Adrenal gland (tissue), 12 donors: Measurements from ENCODE around the gene TAOK2. TPM values are rescaled to one million over a fixed set of nuclear protein-coding genes. Genes with fewer than 3 reads are reported as not detected.
A peak's percentile ranks its signal among the peaks of the same experiment; 100 is the strongest.

Experiments used
- DNase-seq, 7 donors: peaks; one replicate each; pipeline ENCODE4 v3.0.0-alpha.2; 2019 to 2020
- H3K27ac ChIP-seq, 5 donors: fragments of 200-600 bp; sonication (generic) in 4 of 5; 1 replicate in 3 of 5; 2 replicates in 2 of 5; pipeline versions ENCODE4 v1.5.1 to v1.8.0; 2016 to 2020; ENCODE audit warnings: mild to moderate bottlenecking in 1 of 5
- H3K27me3 ChIP-seq: fragments of 200-600 bp; 2 replicates; pipeline ENCODE4 v1.8.0; 2021
- H3K36me3 ChIP-seq, 2 donors: fragments of 200-600 bp; replicated peaks in 1 of 2; 1 replicate in 1 of 2; 2 replicates in 1 of 2; pipeline versions ENCODE4 v1.5.1 to v1.8.0; 2018 to 2022
- H3K4me1 ChIP-seq, 2 donors: fragments of 200-600 bp; replicated peaks in 1 of 2; 1 replicate in 1 of 2; 2 replicates in 1 of 2; pipeline versions ENCODE4 v1.5.1 to v1.8.0; 2018 to 2021
- H3K4me3 ChIP-seq, 4 donors: fragments of 200-600 bp; sonication (generic) in 3 of 4; one replicate each; pipeline ENCODE4 v1.5.1; 2016 to 2018
- H3K9me3 ChIP-seq, 3 donors: fragments of 200-600 bp; sonication (generic) in 1 of 3; replicated peaks in 1 of 3; 1 replicate in 2 of 3; 2 replicates in 1 of 3; pipeline versions ENCODE4 v1.5.1 to v1.8.0; 2016 to 2021
- CTCF ChIP-seq, 6 experiments: fragments of 450-650 bp in 4 of 6; fragments of 200-600 bp in 2 of 6; sonication (generic) in 1 of 6; IDR thresholded peaks; 1 replicate in 5 of 6; 2 replicates in 1 of 6; pipeline versions ENCODE4 v1.5.1 to v1.8.0; 2016 to 2021; ENCODE audit warnings: antibody characterized with exemption in 6 of 6, mild to moderate bottlenecking in 2 of 6, moderate library complexity in 1 of 6
- POLR2A ChIP-seq, 2 donors: fragments of 450-650 bp; IDR thresholded peaks; one replicate each; pipeline ENCODE4 v1.6.1; 2017; ENCODE audit warnings: antibody characterized with exemption in 2 of 2, mild to moderate bottlenecking in 2 of 2, moderate library complexity in 1 of 2
- WGBS, 4 donors: extraction: QIAGEN DNeasy Blood & Tissue Kit in 2 of 4; methylation state at CpG; one replicate each; pipeline versions ENCODE4 v1.1.5 to v1.1.7; 2013 to 2017; 5-methylcytosine and 5-hydroxymethylcytosine counted together
- intact Hi-C, 2 donors: fragments of 100-400 bp; cut with DNase I; formaldehyde crosslinking; loops; one replicate each; pipeline versions ENCODE4 v1.14.1 to v1.15.0; 2022 to 2023
- polyA plus RNA-seq, 3 donors: library from polyadenylated mRNA; stranded (reverse); fragments of 200-250 nt in 2 of 3; fragments of 350-450 nt in 1 of 3; fragmentation: Illumina TruSeq in 1 of 3; extraction: RNeasy Lipid Tissue Mini Kit (QIAGEN cat#74804) in 1 of 3; gene quantifications; one replicate each; pipeline ENCODE4 v1.2.3, GENCODE V29; 2013 to 2014
- total RNA-seq, 9 donors: library from RNA; depleted of rRNA in 4 of 9; stranded (reverse); fragments of >200 nt in 4 of 9; fragments of 120-200 nt in 1 of 9; fragmentation: NEBNext Ultra II Directional in 1 of 9; extraction: Animal tissue kit (Norgen Biotek cat#: 25700) in 1 of 9; gene quantifications; one replicate each; pipeline versions ENCODE4 v1.1.0 to v1.2.4, GENCODE V29; 2013 to 2023
- donor health status: healthy with polysubstance abuse.
- donor health status: Bipolar disorder and iron deficiency.
- donor health status: DM: yes; HTN: yes; CAD: no.
- donor health status: DM: no; HTN: no; CAD: no.
- donor health status: DM: no; HTN: no; CAD: no.
- donor health status: DM: yes; HTN: yes; CAD: no.

Gene TAOK2
- total and polyA plus RNA-seq, 12 donors: 36.6 to 135 (median 72.3) TPM

DNA sequence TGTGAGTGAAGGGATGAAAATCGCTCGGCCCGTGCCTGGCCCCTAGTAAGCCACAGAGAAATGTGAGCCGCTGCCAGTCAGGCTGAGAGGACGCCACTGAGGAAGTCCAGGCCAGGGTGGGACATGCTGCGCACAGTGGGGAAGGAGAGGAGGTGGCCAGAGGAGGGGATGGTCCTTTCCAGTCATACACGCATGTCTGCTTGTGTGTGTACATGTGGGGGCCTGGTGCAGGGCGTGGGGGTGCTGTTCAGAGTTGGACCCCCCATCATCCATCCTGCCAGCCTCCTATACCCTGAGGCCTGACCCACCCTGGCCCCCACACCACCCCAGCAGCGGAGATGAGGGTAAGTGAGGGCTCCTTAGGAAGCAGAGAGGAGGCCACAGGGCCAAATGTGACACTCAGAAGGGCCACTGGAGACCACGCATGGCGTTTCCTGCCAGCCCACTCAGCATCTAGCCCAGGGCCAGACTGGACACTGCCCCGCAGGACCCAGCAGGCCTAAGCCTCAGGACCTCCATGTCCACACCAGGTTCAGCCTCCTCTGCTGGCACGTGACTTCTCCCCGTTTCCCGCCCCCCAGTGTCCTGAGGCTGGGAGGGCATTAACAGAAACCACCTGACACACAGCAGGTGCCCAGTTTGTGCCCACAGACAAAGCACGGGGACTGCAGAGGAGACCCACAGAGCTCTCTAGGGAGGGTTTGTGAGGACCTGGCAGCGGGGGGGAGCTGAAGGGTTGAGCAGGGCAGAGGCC is 30.2 kb downstream of the TAOK2 start:
- Histone ChIP-seq H3K4me1 (no peaks in the 10 kb centered on the region), H3K27ac (no peak overlapping the region), H3K4me3 (no peak overlapping the region), H3K9me3 (no peaks in the 10 kb centered on the region), H3K27me3 (no peaks in the 10 kb centered on the region), H3K36me3 (peaks cover 0 to 5% of the 10 kb centered on the region in 2 donors)
- TF ChIP-seq CTCF (IDR thresholded peaks at IDR 0.05): no peak
- no peak for TF ChIP-seq POLR2A (IDR thresholded peaks at IDR 0.05)
- no peak for DNase-seq
- 77 to 91% (median 88%) methylated on average over 13 to 17 of the region's 17 CpGs for WGBS, 4 donors
- intact Hi-C loops: loop anchor here in 1 of 2 donors (5.0 kb wide), 1 partner anchor 132 kb away; no protein-coding TSS in a partner anchor

- Histone ChIP-seq H3K27me3 (no peaks in the 10 kb centered on the region), H3K4me1 (no peaks in the 10 kb centered on the region), H3K9me3 (no peaks in the 10 kb centered on the region), H3K36me3 (peaks cover 0 to 5% of the 10 kb centered on the region in 2 donors), H3K27ac (no peak overlapping the region), H3K4me3 (no peak overlapping the region)
- no peak for DNase-seq
- intact Hi-C loops: loop anchor here in 1 of 2 donors (5.0 kb wide), 1 partner anchor 132 kb away; no protein-coding TSS in a partner anchor
- 71 to 84% (median 77%) methylated on average over 6 to 19 of the region's 19 CpGs for WGBS, 4 donors
- TF ChIP-seq POLR2A (IDR thresholded peaks at IDR 0.05): no peak
- TF ChIP-seq CTCF (IDR thresholded peaks at IDR 0.05): no peak
These were observed 30.7 kb downstream of the TAOK2 start for GRCh38 chr16:30004424-30004776.

DNA sequence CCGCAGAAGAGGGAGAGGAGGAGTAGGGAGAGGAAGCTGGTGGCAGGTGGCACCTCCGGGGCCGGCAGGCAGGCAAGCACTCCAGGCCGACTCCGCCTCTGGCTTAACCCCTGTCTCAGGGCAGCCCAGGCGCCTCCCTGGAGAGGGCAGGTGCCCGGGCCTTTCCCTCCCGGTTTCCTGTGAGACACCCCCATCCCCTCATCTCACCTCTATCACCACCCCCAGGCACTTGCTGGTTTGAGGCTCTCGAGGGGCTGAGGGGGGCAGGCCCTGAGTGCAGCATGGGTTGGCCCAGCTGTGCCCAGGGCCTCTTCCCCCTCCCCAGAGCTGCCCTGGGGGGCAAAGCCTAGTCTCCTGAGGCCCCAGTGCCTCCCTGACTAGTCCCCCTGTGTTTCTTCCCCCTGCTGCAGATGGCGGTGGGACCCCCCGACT is 31.2 kb downstream of the TAOK2 start:
- Histone ChIP-seq H3K27me3 (peaks cover 3% of the 10 kb centered on the region), H3K9me3 (no peaks in the 10 kb centered on the region), H3K36me3 (peaks cover 0 to 5% of the 10 kb centered on the region in 2 donors), H3K4me1 (no peaks in the 10 kb centered on the region), H3K27ac (no peak overlapping the region), H3K4me3 (no peak overlapping the region)
- DNase-seq: no peak
- intact Hi-C loops: loop anchor here in 1 of 2 donors (5.0 kb wide), 1 partner anchor 133 kb away; no protein-coding TSS in a partner anchor
- TF ChIP-seq POLR2A (IDR thresholded peaks at IDR 0.05) (no peak), CTCF (IDR thresholded peaks at IDR 0.05) (no peak)
- 43 to 66% (median 49%) methylated on average over 5 to 11 of the region's 11 CpGs for WGBS, 4 donors

DNA sequence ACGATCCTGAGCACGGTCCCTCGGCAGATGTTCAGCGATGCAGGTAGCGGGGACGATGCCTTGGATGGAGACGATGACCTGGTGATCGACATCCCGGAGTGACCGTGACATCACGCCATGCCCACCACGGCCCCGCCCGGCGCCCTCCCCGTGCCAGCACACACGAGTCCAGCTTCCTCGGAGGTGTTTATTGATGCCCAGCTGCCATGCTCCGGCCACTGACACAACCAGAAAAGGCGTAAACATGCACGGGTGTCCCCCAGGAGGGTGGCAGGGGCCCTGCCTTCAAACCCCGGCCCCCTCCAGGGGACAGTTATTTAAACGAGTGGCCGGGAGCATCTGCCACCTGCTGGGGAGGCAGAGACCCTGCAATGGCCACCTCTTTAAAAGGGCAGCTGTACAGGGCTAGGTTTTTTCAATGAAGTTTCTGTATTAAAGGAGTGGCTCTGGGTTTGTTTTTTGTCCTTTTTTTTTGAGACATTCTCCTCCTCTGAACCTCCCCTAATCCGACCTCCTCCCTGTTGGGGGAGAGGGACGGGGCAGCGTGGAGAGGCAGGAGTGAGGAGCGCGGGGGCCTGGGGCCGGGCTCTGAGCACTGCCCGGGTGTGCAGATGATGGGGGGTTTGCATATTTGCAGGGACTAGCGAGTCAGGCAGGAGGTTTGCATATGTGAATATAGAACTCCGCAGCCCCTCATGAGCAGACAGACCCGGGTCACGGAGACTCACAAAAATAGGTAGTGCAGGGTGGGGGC is 31.9 kb downstream of the TAOK2 start:
- no peaks in the 10 kb centered on the region for H3K9me3 ChIP-seq
- no peak overlapping the region for H3K4me3 ChIP-seq
- 49 to 78% (median 61%) methylated on average over 7 to 35 of the region's 35 CpGs for WGBS, 4 donors
- H3K4me1 ChIP-seq: peaks cover under 1% of the 10 kb centered on the region in 2 donors
- peak in 6 of 7 donors; percentile 45 to 63 (median 55) for DNase-seq
- H3K36me3 ChIP-seq: peaks cover 0 to 5% of the 10 kb centered on the region in 2 donors
- TF ChIP-seq CTCF (IDR thresholded peaks at IDR 0.05): peak; percentile 72 to 87 (median 80)
- no peak for TF ChIP-seq POLR2A (IDR thresholded peaks at IDR 0.05)
- intact Hi-C loops: no loop called here
- no peak overlapping the region for H3K27ac ChIP-seq
- H3K27me3 ChIP-seq: peaks cover 10% of the 10 kb centered on the region
